K562 (cell line): ENCODE measurements around the gene ADRA1B. TPM values are rescaled to one million over a fixed set of nuclear protein-coding genes. Genes with fewer than 3 reads are reported as not detected.

ENCODE experiments used
- ATAC-seq: fragments of 200-7000 bp; cut with Tn5 transposase; 3 replicates; pipeline ENCODE4 v1.9.1; 2020; ENCODE audit warnings: moderate library complexity
- BruUV-seq: library from RNA; stranded (reverse); fragments of 400-500 nt; replicated peaks from 2 replicates; lab custom pipeline; 2021; lab: Mats Ljungman, UMichigan
- CTCF ChIA-PET: fragments of 300-600 bp; formaldehyde crosslinking; extraction: SDS; loops from one replicate; lab custom pipeline; 2021; ENCODE audit warnings: low intra/inter-chr PET ratio; lab: Yijun Ruan, JAX
- POLR2A ChIA-PET: fragments of 300-600, 350-650 bp; sonication (Branson Sonifier 250); formaldehyde crosslinking; extraction: SDS; loops from one replicate; lab custom pipeline; 2021; ENCODE audit warnings: antibody characterized with exemption, inconsistent platforms; lab: Yijun Ruan, JAX
- DNase-seq, 4 experiments: peaks; one replicate each; pipeline versions ENCODE4 v3.0.0 to v3.0.0-alpha.2; 2011 to 2018; ENCODE audit warnings: low spot score in 3 of 4, mixed read lengths in 3 of 4; ENCODE audit errors: extremely low read depth in 1 of 4
- FAIRE-seq: peaks from 2 replicates; lab custom pipeline; 2011; peaks lifted over from hg19 to GRCh38; lab: Jason Lieb, UNC
- H2AFZ ChIP-seq: 2 replicates; pipeline ENCODE4 v1.6.0; 2011; ENCODE audit warnings: low read depth, low read length, control low read depth, inconsistent platforms
- H3K27ac ChIP-seq: fragments of 200-600 bp; 3 replicates; pipeline ENCODE4 v1.8.0; 2011; ENCODE audit warnings: low read depth, mild to moderate bottlenecking, control low read depth, inconsistent platforms, low read length, moderate library complexity, mixed read lengths; ENCODE audit errors: extremely low read depth
- H3K27me3 ChIP-seq, 2 experiments: fragments of 300-600 bp in 1 of 2; 2 replicates in 1 of 2; 3 replicates in 1 of 2; pipeline versions ENCODE4 v1.6.0 to v1.8.0; 2011; ENCODE audit warnings: inconsistent platforms in 2 of 2, low read length in 2 of 2, mild to moderate bottlenecking in 1 of 2, mixed read lengths in 1 of 2, moderate library complexity in 1 of 2; ENCODE audit not compliant: control insufficient read depth in 2 of 2, insufficient read depth in 2 of 2
- H3K36me3 ChIP-seq: fragments of 300-600 bp; 3 replicates; pipeline ENCODE4 v1.8.0; 2011; ENCODE audit warnings: mild to moderate bottlenecking, low read length, inconsistent platforms; ENCODE audit not compliant: control insufficient read depth, insufficient read depth
- H3K4me1 ChIP-seq, 2 experiments: fragments of 200-600 bp in 1 of 2; replicated peaks in 1 of 2; 2 replicates in 1 of 2; 3 replicates in 1 of 2; pipeline versions ENCODE4 v1.5.1 to v1.8.0; 2011; ENCODE audit warnings: inconsistent platforms in 2 of 2, low read length in 2 of 2, mild to moderate bottlenecking in 1 of 2, mixed read lengths in 1 of 2, moderate library complexity in 1 of 2; ENCODE audit not compliant: control insufficient read depth in 2 of 2, insufficient read depth in 2 of 2
- H3K4me2 ChIP-seq: 2 replicates; pipeline ENCODE4 v1.6.1; 2011; ENCODE audit warnings: low read length, control low read depth, inconsistent platforms, mixed read lengths; ENCODE audit not compliant: insufficient read depth
- H3K4me3 ChIP-seq: fragments of 200-600 bp; sonication (generic), shearing (Covaris generic); 2 replicates; pipeline ENCODE4 v1.5.1; 2016; ENCODE audit warnings: control low read depth, inconsistent platforms
- H3K79me2 ChIP-seq: fragments of 200-600 bp; 3 replicates; pipeline ENCODE4 v1.8.0; 2011; ENCODE audit warnings: low read length, inconsistent platforms; ENCODE audit not compliant: control insufficient read depth, insufficient read depth
- H3K9ac ChIP-seq, 2 experiments: 2 replicates each; pipeline versions ENCODE4 v1.6.0 to v1.6.1; 2011; ENCODE audit warnings: low read depth in 2 of 2, low read length in 2 of 2, control low read depth in 1 of 2, inconsistent platforms in 1 of 2, mild to moderate bottlenecking in 1 of 2, mixed read lengths in 1 of 2; ENCODE audit not compliant: insufficient read depth in 1 of 2
- H3K9me1 ChIP-seq: one replicate; pipeline ENCODE4 v1.6.0; 2011; ENCODE audit warnings: inconsistent platforms, mild to moderate bottlenecking, low read length, moderate library complexity; ENCODE audit not compliant: control insufficient read depth, insufficient read depth
- H3K9me3 ChIP-seq: replicated peaks from 2 replicates; pipeline ENCODE4 v1.5.1; 2011; ENCODE audit warnings: low read depth, low read length, inconsistent platforms; ENCODE audit not compliant: control insufficient read depth, insufficient read depth
- H4K20me1 ChIP-seq: replicated peaks from 2 replicates; pipeline ENCODE4 v1.6.1; 2011; ENCODE audit warnings: low read length, inconsistent platforms, mixed read lengths; ENCODE audit not compliant: control insufficient read depth, insufficient read depth
- ARID2 ChIP-seq: fragments of 450-650 bp; IDR thresholded peaks from 2 replicates; pipeline ENCODE4 v1.6.1; 2017; ENCODE audit warnings: antibody characterized with exemption, mild to moderate bottlenecking
- C11orf30 ChIP-seq: fragments of 450-650 bp; IDR thresholded peaks from 2 replicates; pipeline ENCODE4 v1.6.1; 2016; ENCODE audit warnings: low read depth, mild to moderate bottlenecking
- ELF1 ChIP-seq: fragments of 200-800 bp; sonication (Bioruptor generic); IDR thresholded peaks from 2 replicates; pipeline ENCODE4 v1.6.1; 2016; ENCODE audit warnings: missing genetic modification characterization, missing compliant biosample characterization
- ETV1 ChIP-seq: fragments of 450-650 bp; conservative IDR thresholded peaks from 2 replicates; pipeline ENCODE4 v1.6.1; 2016; ENCODE audit warnings: missing genetic modification characterization, control low read depth, low read depth, missing compliant biosample characterization
- FOXK2 ChIP-seq, 2 experiments: fragments of 450-650 bp; IDR thresholded peaks in 1 of 2; conservative IDR thresholded peaks in 1 of 2; 2 replicates each; pipeline ENCODE4 v1.6.1; 2016; ENCODE audit warnings: low read depth in 2 of 2, mild to moderate bottlenecking in 1 of 2
- JUND ChIP-seq, 2 experiments: IDR thresholded peaks; 2 replicates in 1 of 2; 3 replicates in 1 of 2; pipeline ENCODE4 v1.6.1; 2011; ENCODE audit warnings: borderline replicate concordance in 2 of 2, low read depth in 2 of 2, low read length in 2 of 2, improper control_type of control experiment in 1 of 2, missing biosample characterization in 1 of 2, missing genetic modification characterization in 1 of 2, missing genetic modification reagents in 1 of 2
- KDM1A ChIP-seq, 2 experiments: fragments of 450-650 bp; IDR thresholded peaks; 2 replicates each; pipeline ENCODE4 v1.6.1; 2016; ENCODE audit warnings: mild to moderate bottlenecking in 2 of 2
- NFE2 ChIP-seq: IDR thresholded peaks from 2 replicates; pipeline ENCODE4 v1.6.1; 2014; ENCODE audit warnings: antibody characterized with exemption, low read depth
- PRMT5 ChIP-seq: sonication (generic); formaldehyde crosslinking; IDR thresholded peaks from 2 replicates; pipeline ENCODE4 v1.5.0; 2020; ENCODE audit warnings: missing genetic modification reagents
- RCOR1 ChIP-seq, 2 experiments: IDR thresholded peaks; 2 replicates each; pipeline ENCODE4 v1.6.1; 2012; ENCODE audit warnings: low read depth in 2 of 2, low read length in 2 of 2, borderline replicate concordance in 1 of 2, improper control_type of control experiment in 1 of 2
- SPI1 ChIP-seq: IDR thresholded peaks from 2 replicates; pipeline ENCODE4 v1.6.1; 2011; ENCODE audit warnings: low read depth, low read length, control low read depth, borderline replicate concordance
- TCF15 ChIP-seq: fragments of 250-450 bp; sonication (Bioruptor Pico); IDR thresholded peaks from 2 replicates; pipeline ENCODE4 v1.8.0; 2022; ENCODE audit warnings: moderate library complexity, mild to moderate bottlenecking, inconsistent platforms
- ZFX ChIP-seq: sonication (generic); formaldehyde crosslinking; IDR thresholded peaks from 2 replicates; pipeline ENCODE4 v1.8.0; 2022; ENCODE audit warnings: mild to moderate bottlenecking, missing genetic modification reagents, moderate library complexity
- ZNF561 ChIP-seq: fragments of 450-650 bp; formaldehyde crosslinking; conservative IDR thresholded peaks from 2 replicates; pipeline ENCODE4 v1.4.0; 2020; ENCODE audit warnings: mild to moderate bottlenecking, moderate library complexity
- WGBS: fragments of 100-300 bp; shearing (Covaris generic); methylation state at CpG from one replicate; pipeline ENCODE4 v1.1.6; 2016; ENCODE audit warnings: low coverage, mixed read lengths; ENCODE audit not compliant: insufficient coverage; ENCODE audit errors: missing lambda C conversion rate; 5-methylcytosine and 5-hydroxymethylcytosine counted together
- in situ Hi-C: fragments of 300-500 bp; cut with MboI; formaldehyde crosslinking; loops from 4 replicates; pipeline ENCODE4 v1.15.0; 2018; ENCODE audit warnings: inconsistent platforms, mixed read lengths
- intact Hi-C: fragments of 100-400 bp; cut with micrococcal nuclease; formaldehyde crosslinking; loops from 2 replicates; pipeline ENCODE4 v1.14.2; 2022
- polyA plus RNA-seq, 8 experiments: library from polyadenylated mRNA; depleted of rRNA in 4 of 8; stranded (reverse) in 5 of 8; unstranded in 3 of 8; fragments of >200 nt; fragmentation: Nextera tagmentation in 2 of 8; fragmentation: Illumina TruSeq in 1 of 8; extraction: Ambion mirVana in 2 of 8; extraction: Trizol in 1 of 8; gene quantifications; 2 replicates each; pipeline versions ENCODE4 v1.2.1 to v1.2.3, GENCODE V29; 2011 to 2014; ENCODE audit warnings: inconsistent platforms in 1 of 8, missing spikeins in 1 of 8
- total RNA-seq, 7 experiments: library from RNA; depleted of rRNA in 6 of 7; stranded (reverse); fragments of >200 nt in 6 of 7; fragmentation: Illumina TruSeq in 2 of 7; extraction: Trizol in 2 of 7; gene quantifications; 2 replicates each; pipeline versions ENCODE4 v1.2.1 to v1.2.3, GENCODE V29; 2011 to 2021; ENCODE audit warnings: low replicate concordance in 1 of 7

ADRA1B gene
- total and polyA plus RNA-seq, 9 of the 15 experiments (the other 6 are each of a cell fraction or from before 2014, with no cell fraction given) = not detected

- Histone ChIP-seq H3K27ac (no peak overlapping the region), H3K27me3 (0 out of 5 replicates have a peak, but pooled peaks cover 0 to 9% of the 10 kb centered on the region in 2 experiments)
- no peak for ATAC-seq
- BruUV-seq = no TSS peak
- TF ChIP-seq ELF1 (tag) (0 out of 2 replicates have a peak, but pooled peaks have one; percentile 23), ARID2 (no peak), SPI1 (peak; percentile 66), TCF15 (no peak)
- TF ChIP-seq, all 486 proteins: peak for 2
- no peak overlapping the region for H3K9ac ChIP-seq
- no peak overlapping the region for H3K4me2 ChIP-seq
- WGBS = 4% methylated on average over 7 of the region's 7 CpGs
- H3K9me3 ChIP-seq = no peaks in the 10 kb centered on the region
- no peaks in the 10 kb centered on the region for H4K20me1 ChIP-seq
- no peaks in the 10 kb centered on the region for H3K9me1 ChIP-seq
- in situ Hi-C loops (no loop called here), intact Hi-C loops (no loop called here)
- no peaks in the 10 kb centered on the region for H3K36me3 ChIP-seq
- no peak for DNase-seq
- H3K79me2 ChIP-seq = no peaks in the 10 kb centered on the region
- ChIA-PET POLR2A (no interaction called here), CTCF (no interaction called here)
- H3K4me1 ChIP-seq = no peaks in the 10 kb centered on the region
- peak overlapping the region; percentile 20; the same call in 1 of the 2 replicates for H2AFZ ChIP-seq
- no peak overlapping the region for H3K4me3 ChIP-seq
- no peak for FAIRE-seq
Measured at GRCh38 chr5:159877894-159878448, 38.3 kb upstream of the ADRA1B start.

DNA sequence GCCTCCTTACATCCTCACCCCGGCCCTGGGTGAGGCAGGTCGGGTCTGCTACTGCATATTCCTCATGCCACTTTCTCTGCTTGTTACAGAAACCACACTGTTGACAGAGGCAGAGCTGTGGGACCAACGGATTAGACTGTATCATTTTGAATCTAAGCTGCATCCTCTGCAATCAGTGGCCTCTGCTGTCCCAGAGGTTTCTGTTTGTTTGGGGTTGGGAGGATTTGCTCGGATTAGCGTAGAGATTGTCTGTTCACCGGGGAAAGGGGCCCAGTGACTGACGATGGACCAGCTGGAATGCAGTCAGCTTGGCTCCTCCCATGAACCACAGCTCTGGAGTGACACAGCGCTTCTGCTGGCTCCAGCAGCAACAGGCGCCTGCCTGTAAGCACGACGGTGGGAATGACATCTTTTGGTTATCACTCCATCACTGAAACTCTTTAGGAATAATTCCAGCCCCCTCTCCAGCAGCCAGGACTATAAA, 37.3 kb upstream of the ADRA1B start:
- FAIRE-seq = no peak
- no peaks in the 10 kb centered on the region for H4K20me1 ChIP-seq
- H3K4me1 ChIP-seq = no peaks in the 10 kb centered on the region
- peak; percentile 87 for ATAC-seq
- no peak overlapping the region for H3K4me3 ChIP-seq
- ChIA-PET POLR2A (interaction anchor here (0.6 kb wide), 1 partner anchor 554 kb away, joined by 3 read pairs; no protein-coding TSS in a partner anchor), CTCF (no interaction called here)
- 0 out of 5 replicates have a peak, but pooled peaks cover 0 to 9% of the 10 kb centered on the region in 2 experiments for H3K27me3 ChIP-seq
- H3K79me2 ChIP-seq = no peaks in the 10 kb centered on the region
- WGBS = 0% methylated on average over 11 of the region's 11 CpGs
- intact Hi-C loops (no loop called here), in situ Hi-C loops (no loop called here)
- DNase-seq = peak; percentile 14 to 23 (median 18)
- no peak overlapping the region for H3K9ac ChIP-seq
- no peak overlapping the region for H3K27ac ChIP-seq
- H3K9me1 ChIP-seq = no peaks in the 10 kb centered on the region
- H3K9me3 ChIP-seq = no peaks in the 10 kb centered on the region
- no TSS peak for BruUV-seq
- no peak overlapping the region for H2AFZ ChIP-seq
- no peak overlapping the region; the same call in 1 of the 2 replicates for H3K4me2 ChIP-seq
- no peaks in the 10 kb centered on the region for H3K36me3 ChIP-seq
- no peak for TF ChIP-seq PRMT5 (CRISPR knock-in tag)
- no peak for TF ChIP-seq ZNF561 (CRISPR knock-in tag)
- peak; percentile 86 for TF ChIP-seq NFE2
- peak in 1 of 2 experiments; percentile 54; a peak in 1 of 4 replicates for TF ChIP-seq RCOR1 (IDR thresholded peaks at IDR 0.05; ENCODE audit: borderline replicate concordance in 1 of 2, low read depth in 2 of 2, low read length in 2 of 2)
- TF ChIP-seq ETV1 (tag) = no peak
- TF ChIP-seq ZFX (CRISPR knock-in tag) = no peak
- TF ChIP-seq KDM1A (IDR thresholded peaks at IDR 0.05) = 0 out of 4 replicates have a peak, but pooled peaks of 1 of the 2 experiments have one; percentile 15
- peak; percentile 64; the same call in 1 of the 2 replicates for TF ChIP-seq C11orf30
- 0 out of 2 replicates have a peak, but pooled peaks have one; percentile 6 for TF ChIP-seq JUND (IDR thresholded peaks at IDR 0.05; ENCODE audit: borderline replicate concordance, low read depth, low read length)
- TF ChIP-seq JUND (tag; IDR thresholded peaks at IDR 0.05; ENCODE audit: borderline replicate concordance, low read depth, low read length) = no peak
- no peak for TF ChIP-seq FOXK2 (conservative IDR thresholded peaks at IDR 0.05 in 1 of 2, IDR thresholded peaks at IDR 0.05 in 1 of 2; ENCODE audit: low read depth in 2 of 2)
